ENCODE data around the gene PGS1.

DNA sequence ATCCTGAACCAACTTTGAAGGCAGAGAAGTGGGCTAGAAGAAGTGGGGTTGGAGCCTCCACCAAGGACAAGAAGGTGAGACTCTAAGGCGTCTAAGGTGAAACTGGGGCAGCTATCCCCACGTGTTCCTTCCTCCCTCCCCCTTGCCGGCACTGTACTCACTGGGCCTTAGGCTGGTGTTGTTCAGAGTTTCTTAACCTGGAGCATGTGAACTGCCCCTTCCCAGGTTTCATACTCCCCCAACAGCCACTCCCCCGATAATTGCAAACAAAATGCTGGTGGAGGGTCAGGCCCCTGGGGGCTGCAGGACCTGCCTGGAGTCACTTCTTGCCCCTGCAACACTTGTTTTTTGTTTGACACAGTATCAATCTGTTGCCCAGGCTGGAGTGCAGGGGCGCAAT, 11.3 kb upstream of the PGS1 start:
- TF ChIP-seq, protein P1, sequence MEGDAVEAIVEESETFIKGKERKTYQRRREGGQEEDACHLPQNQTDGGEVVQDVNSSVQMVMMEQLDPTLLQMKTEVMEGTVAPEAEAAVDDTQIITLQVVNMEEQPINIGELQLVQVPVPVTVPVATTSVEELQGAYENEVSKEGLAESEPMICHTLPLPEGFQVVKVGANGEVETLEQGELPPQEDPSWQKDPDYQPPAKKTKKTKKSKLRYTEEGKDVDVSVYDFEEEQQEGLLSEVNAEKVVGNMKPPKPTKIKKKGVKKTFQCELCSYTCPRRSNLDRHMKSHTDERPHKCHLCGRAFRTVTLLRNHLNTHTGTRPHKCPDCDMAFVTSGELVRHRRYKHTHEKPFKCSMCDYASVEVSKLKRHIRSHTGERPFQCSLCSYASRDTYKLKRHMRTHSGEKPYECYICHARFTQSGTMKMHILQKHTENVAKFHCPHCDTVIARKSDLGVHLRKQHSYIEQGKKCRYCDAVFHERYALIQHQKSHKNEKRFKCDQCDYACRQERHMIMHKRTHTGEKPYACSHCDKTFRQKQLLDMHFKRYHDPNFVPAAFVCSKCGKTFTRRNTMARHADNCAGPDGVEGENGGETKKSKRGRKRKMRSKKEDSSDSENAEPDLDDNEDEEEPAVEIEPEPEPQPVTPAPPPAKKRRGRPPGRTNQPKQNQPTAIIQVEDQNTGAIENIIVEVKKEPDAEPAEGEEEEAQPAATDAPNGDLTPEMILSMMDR (IDR thresholded peaks at IDR 0.05) = no peak
- no peak for TF ChIP-seq EZH2phosphoT487 (IDR thresholded peaks at IDR 0.05)
- TF ChIP-seq EZH2 (IDR thresholded peaks at IDR 0.05) = no peak
